Endodermal cell (in vitro differentiated cells): Measurements from ENCODE around the gene DOCK9. TPM values are rescaled to one million over a fixed set of nuclear protein-coding genes. Genes with fewer than 3 reads are reported as not detected.

ENCODE experiments used
- DNase-seq: peaks from one replicate; pipeline ENCODE4 v3.0.0-alpha.2; 2017
- H3K27ac ChIP-seq: 2 replicates; pipeline ENCODE4 v1.5.1; 2013; ENCODE audit warnings: mild to moderate bottlenecking, low read depth, low read length, moderate library complexity
- H3K27me3 ChIP-seq: 2 replicates; pipeline ENCODE4 v1.6.1; 2013; ENCODE audit warnings: mild to moderate bottlenecking, low read length, moderate library complexity; ENCODE audit not compliant: insufficient read depth, control insufficient read depth, poor library complexity, severe bottlenecking
- H3K36me3 ChIP-seq: 2 replicates; pipeline ENCODE4 v1.7.0; 2013; ENCODE audit warnings: mild to moderate bottlenecking, low read length, moderate library complexity; ENCODE audit not compliant: control insufficient read depth, insufficient read depth
- H3K4me1 ChIP-seq: one replicate; pipeline ENCODE4 v1.7.0; 2013; ENCODE audit warnings: low read length; ENCODE audit not compliant: control insufficient read depth, insufficient read depth
- H3K4me3 ChIP-seq: 2 replicates; pipeline ENCODE4 v1.5.1; 2013; ENCODE audit warnings: mild to moderate bottlenecking, low read length, moderate library complexity
- H3K9ac ChIP-seq: 2 replicates; pipeline ENCODE4 v1.6.1; 2013; ENCODE audit warnings: mild to moderate bottlenecking, low read length, moderate library complexity; ENCODE audit not compliant: poor library complexity, severe bottlenecking; ENCODE audit errors: extremely low read depth
- H3K9me3 ChIP-seq: 2 replicates; pipeline ENCODE4 v1.6.1; 2013; ENCODE audit warnings: mild to moderate bottlenecking, low read length, moderate library complexity; ENCODE audit not compliant: control insufficient read depth
- H3K27ac Mint-ChIP-seq: 2 replicates; pipeline ENCODE4 v1.8.0; 2020; ENCODE audit warnings: mixed read lengths
- H3K27me3 Mint-ChIP-seq: 2 replicates; pipeline ENCODE4 v1.8.0; 2021; ENCODE audit warnings: mild to moderate bottlenecking, mixed read lengths; ENCODE audit not compliant: insufficient read depth
- H3K36me3 Mint-ChIP-seq: 2 replicates; pipeline ENCODE4 v1.8.0; 2020; ENCODE audit warnings: low read depth, mixed read lengths
- H3K4me1 Mint-ChIP-seq: 2 replicates; pipeline ENCODE4 v1.8.0; 2020; ENCODE audit warnings: mixed read lengths
- H3K4me3 Mint-ChIP-seq: 2 replicates; pipeline ENCODE4 v1.8.0; 2020; ENCODE audit warnings: mild to moderate bottlenecking, moderate library complexity, mixed read lengths
- H3K9me3 Mint-ChIP-seq: 2 replicates; pipeline ENCODE4 v1.8.0; 2020; ENCODE audit warnings: mild to moderate bottlenecking, mixed read lengths
- CTCF ChIP-seq: fragments of 200-600 bp; sonication (generic); conservative IDR thresholded peaks from 2 replicates; pipeline ENCODE4 v1.5.0; 2021; ENCODE audit warnings: antibody characterized with exemption, mild to moderate bottlenecking
- WGBS, 2 experiments: methylation state at CpG; one replicate each; pipeline versions ENCODE4 v1.1.5 to v1.1.7; 2013; ENCODE audit warnings: missing lambda C conversion rate in 2 of 2, mixed read lengths in 1 of 2; ENCODE audit not compliant: insufficient coverage in 1 of 2, insufficient read length in 1 of 2; 5-methylcytosine and 5-hydroxymethylcytosine counted together
- total RNA-seq, 2 donors: library from RNA; stranded (reverse); fragmentation: NEBNext Ultra II Directional in 1 of 2; extraction: Animal tissue kit (Norgen Biotek cat#: 25700) in 1 of 2; gene quantifications; 2 replicates in 1 of 2; 3 replicates in 1 of 2; pipeline ENCODE4 v1.2.1, GENCODE V29; 2021

Gene DOCK9
- total RNA-seq, 2 donors from 2014 or later = 15.6 to 22.5 TPM

GRCh38 chr13:98797456-98797855 is 180.4 kb downstream of the DOCK9 start:
- no peak overlapping the region for H3K27ac ChIP-seq
- Mint-ChIP-seq H3K36me3 (peaks cover 5% of the 10 kb centered on the region), H3K4me3 (no peak overlapping the region), H3K27me3 (no peaks in the 10 kb centered on the region), H3K27ac (no peak overlapping the region), H3K4me1 (no peaks in the 10 kb centered on the region), H3K9me3 (no peaks in the 10 kb centered on the region)
- H3K4me3 ChIP-seq = no peak overlapping the region
- H3K27me3 ChIP-seq = no peaks in the 10 kb centered on the region
- WGBS, 2 experiments = 90 to 97% methylated on average over 6 of the region's 6 CpGs
- no peak for TF ChIP-seq CTCF
- H3K36me3 ChIP-seq = no peaks in the 10 kb centered on the region
- no peaks in the 10 kb centered on the region for H3K4me1 ChIP-seq
- no peak for DNase-seq
- H3K9ac ChIP-seq = no peak overlapping the region
- no peaks in the 10 kb centered on the region for H3K9me3 ChIP-seq

DNA sequence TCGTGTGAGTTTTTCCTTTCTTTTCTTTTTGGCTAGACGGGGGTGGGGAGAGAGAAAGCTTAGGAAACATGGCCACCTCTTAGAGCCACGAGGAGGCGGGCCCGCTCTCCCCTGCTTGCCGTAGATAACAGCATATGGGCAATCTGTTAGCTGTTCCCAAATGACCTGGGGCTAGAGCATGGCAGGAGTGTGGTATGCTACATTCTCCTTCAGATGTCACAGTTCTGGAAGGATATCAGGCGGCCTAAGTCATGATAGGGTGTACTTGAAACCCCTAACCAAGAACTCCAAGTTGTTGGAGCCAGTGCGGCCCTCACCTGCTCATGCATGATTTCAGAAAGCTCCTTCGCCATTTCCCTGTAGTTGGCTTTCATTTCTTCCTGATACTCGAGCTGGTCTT is 181.1 kb downstream of the DOCK9 start:
- no peaks in the 10 kb centered on the region for H3K27me3 Mint-ChIP-seq
- no peaks in the 10 kb centered on the region for H3K4me1 ChIP-seq
- DNase-seq = no peak
- H3K4me3 Mint-ChIP-seq = no peak overlapping the region
- H3K4me3 ChIP-seq = no peak overlapping the region
- no peaks in the 10 kb centered on the region for H3K4me1 Mint-ChIP-seq
- no peaks in the 10 kb centered on the region for H3K36me3 ChIP-seq
- TF ChIP-seq CTCF = no peak
- H3K9ac ChIP-seq = no peak overlapping the region
- WGBS, 2 experiments = 91 to 94% methylated on average over 8 to 10 of the region's 10 CpGs
- no peak overlapping the region for H3K27ac Mint-ChIP-seq
- no peaks in the 10 kb centered on the region for H3K27me3 ChIP-seq
- H3K9me3 ChIP-seq = no peaks in the 10 kb centered on the region
- H3K36me3 Mint-ChIP-seq = peaks cover 5% of the 10 kb centered on the region
- no peak overlapping the region for H3K27ac ChIP-seq
- H3K9me3 Mint-ChIP-seq = no peaks in the 10 kb centered on the region

DNA sequence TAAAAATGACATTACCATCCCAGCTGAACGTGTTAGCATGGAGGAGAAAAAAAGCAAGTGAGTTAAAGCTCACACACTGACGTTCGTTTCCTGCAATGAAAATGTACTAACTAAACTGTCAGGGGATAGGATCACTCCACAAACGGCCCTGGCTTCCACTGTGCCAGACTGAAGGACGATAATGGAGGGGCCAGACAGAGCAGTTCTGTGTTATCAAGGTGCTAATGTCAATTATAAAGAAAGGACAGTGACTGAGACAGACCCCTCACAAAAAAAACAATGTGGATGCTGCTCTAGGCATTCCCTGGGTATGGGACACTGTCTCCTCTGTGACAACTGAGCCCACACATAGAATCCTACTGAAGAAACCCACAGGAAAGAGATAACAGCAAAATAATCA is 181.7 kb downstream of the DOCK9 start:
- H3K4me1 Mint-ChIP-seq = no peaks in the 10 kb centered on the region
- no peak overlapping the region for H3K4me3 ChIP-seq
- H3K9me3 ChIP-seq = no peaks in the 10 kb centered on the region
- H3K27ac ChIP-seq = no peak overlapping the region
- no peak overlapping the region for H3K9ac ChIP-seq
- peaks cover 5% of the 10 kb centered on the region for H3K36me3 Mint-ChIP-seq
- H3K27me3 ChIP-seq = no peaks in the 10 kb centered on the region
- H3K9me3 Mint-ChIP-seq = no peaks in the 10 kb centered on the region
- DNase-seq = no peak
- no peak overlapping the region for H3K4me3 Mint-ChIP-seq
- H3K4me1 ChIP-seq = no peaks in the 10 kb centered on the region
- 89 to 97% methylated on average over 4 to 5 of the region's 5 CpGs for WGBS, 2 experiments
- H3K27me3 Mint-ChIP-seq = no peaks in the 10 kb centered on the region
- TF ChIP-seq CTCF = no peak
- no peaks in the 10 kb centered on the region for H3K36me3 ChIP-seq
- H3K27ac Mint-ChIP-seq = no peak overlapping the region
